ENCODE results near the gene RBMS1.

Gene RBMS1

GRCh38 chr2:160502478-160502877 is 8.9 kb upstream of the RBMS1 start:
- DNase-seq: no peak
- Histone ChIP-seq H3K4me1 (peaks cover 0 to 9% (median 4%) of the 10 kb centered on the region in 4 donors), H3K4me3 (no peak overlapping the region), H3K9me3 (no peaks in the 10 kb centered on the region), H3K27ac (no peak overlapping the region), H3K36me3 (no peaks in the 10 kb centered on the region), H3K27me3 (no peaks in the 10 kb centered on the region)
- TF ChIP-seq CTCF (IDR thresholded peaks at IDR 0.05): no peak
- intact Hi-C loops (cut with DNase I; ENCODE audit: low total_unique reads): no loop called here

- Histone ChIP-seq H3K9me3 (no peaks in the 10 kb centered on the region), H3K27me3 (no peaks in the 10 kb centered on the region), H3K27ac (no peak overlapping the region), H3K4me1 (peaks cover 0 to 9% (median 4%) of the 10 kb centered on the region in 4 donors), H3K4me3 (no peak overlapping the region), H3K36me3 (no peaks in the 10 kb centered on the region)
- no peak for DNase-seq
- no peak for TF ChIP-seq CTCF (IDR thresholded peaks at IDR 0.05)
- intact Hi-C loops (cut with DNase I; ENCODE audit: low total_unique reads): no loop called here
Observed at GRCh38 chr2:160501370-160501769, 7.8 kb upstream of the RBMS1 start.

- Histone ChIP-seq H3K4me1 (peaks cover 0 to 9% (median 2%) of the 10 kb centered on the region in 4 donors), H3K4me3 (no peak overlapping the region), H3K27me3 (no peaks in the 10 kb centered on the region), H3K9me3 (no peaks in the 10 kb centered on the region), H3K27ac (no peak overlapping the region), H3K36me3 (no peaks in the 10 kb centered on the region)
- DNase-seq: no peak
- intact Hi-C loops (cut with DNase I; ENCODE audit: low total_unique reads): no loop called here
- no peak for TF ChIP-seq CTCF (IDR thresholded peaks at IDR 0.05)
Observed at GRCh38 chr2:160499865-160500264, 6.3 kb upstream of the RBMS1 start.

GRCh38 chr2:160498137-160498536 is 4.5 kb upstream of the RBMS1 start:
- H3K9me3 ChIP-seq: no peaks in the 10 kb centered on the region
- DNase-seq: no peak
- H3K4me3 ChIP-seq: no peak overlapping the region
- H3K27ac ChIP-seq: no peak overlapping the region
- no peaks in the 10 kb centered on the region for H3K36me3 ChIP-seq
- peaks cover 0 to 16% (median 2%) of the 10 kb centered on the region in 4 donors for H3K4me1 ChIP-seq
- H3K27me3 ChIP-seq: no peaks in the 10 kb centered on the region
- intact Hi-C loops (cut with DNase I; ENCODE audit: low total_unique reads): no loop called here
- no peak for TF ChIP-seq CTCF (IDR thresholded peaks at IDR 0.05)

- H3K9me3 ChIP-seq: no peaks in the 10 kb centered on the region
- no peak for DNase-seq
Observed at GRCh38 chr2:160494201-160494644, 616 bp upstream of the RBMS1 start.

More at GRCh38 chr2:160494201-160494644, 616 bp upstream of the RBMS1 start:
- intact Hi-C loops (cut with DNase I; ENCODE audit: low total_unique reads): no loop called here
- no peaks in the 10 kb centered on the region for H3K27me3 ChIP-seq
- peak overlapping the region; percentile 82 to 99 for H3K4me3 ChIP-seq
- peak overlapping the region; percentile 97 for H3K27ac ChIP-seq
- peaks cover 0 to 38% (median 5%) of the 10 kb centered on the region in 4 donors for H3K4me1 ChIP-seq
- no peaks in the 10 kb centered on the region for H3K36me3 ChIP-seq
- TF ChIP-seq CTCF (IDR thresholded peaks at IDR 0.05): no peak

Data from tibial artery (tissue), 4 donors.